Raji (cell line): ENCODE results near the gene RELN.

Source experiments
- POLR2A ChIP-seq: IDR thresholded peaks from 2 replicates; pipeline ENCODE4 v1.6.1; 2011; ENCODE audit warnings: low read depth, low read length, control low read depth; ENCODE audit not compliant: insufficient read depth

RELN gene

GRCh38 chr7:103989200-103989784 is at the start of gene RELN:
Gene RELN (minus strand): TSS chr7:103989658. CDS start chr7:103989356, 302 bp downstream.
- TF ChIP-seq POLR2A = no peak

- TF ChIP-seq POLR2A = no peak
Observed at GRCh38 chr7:104038136-104038535, 48.7 kb upstream of the RELN start.

GRCh38 chr7:104035351-104035750 is 45.9 kb upstream of the RELN start:
- TF ChIP-seq POLR2A = no peak

- no peak for TF ChIP-seq POLR2A
Observed at GRCh38 chr7:104034679-104035078, 45.2 kb upstream of the RELN start.

GRCh38 chr7:104033837-104034236 is 44.4 kb upstream of the RELN start:
- TF ChIP-seq POLR2A = no peak

- TF ChIP-seq POLR2A = no peak
Observed at GRCh38 chr7:104032486-104032885, 43.0 kb upstream of the RELN start.

GRCh38 chr7:104029765-104030164 is 40.3 kb upstream of the RELN start:
- no peak for TF ChIP-seq POLR2A

- TF ChIP-seq POLR2A = no peak
Observed at GRCh38 chr7:104024632-104025031, 35.2 kb upstream of the RELN start.

GRCh38 chr7:104023100-104023499 is 33.6 kb upstream of the RELN start:
- no peak for TF ChIP-seq POLR2A

- no peak for TF ChIP-seq POLR2A
Observed at GRCh38 chr7:104018425-104018824, 29.0 kb upstream of the RELN start.

GRCh38 chr7:104017001-104017400 is 27.5 kb upstream of the RELN start:
- TF ChIP-seq POLR2A = no peak

GRCh38 chr7:104012835-104013234 is 23.4 kb upstream of the RELN start:
- no peak for TF ChIP-seq POLR2A

GRCh38 chr7:104011829-104012228 is 22.4 kb upstream of the RELN start:
- no peak for TF ChIP-seq POLR2A

- TF ChIP-seq POLR2A = no peak
Observed at GRCh38 chr7:104010052-104010909, 20.8 kb upstream of the RELN start.

GRCh38 chr7:104008107-104008506 is 18.6 kb upstream of the RELN start:
- TF ChIP-seq POLR2A = no peak

- TF ChIP-seq POLR2A = no peak
Observed at GRCh38 chr7:104007614-104008013, 18.2 kb upstream of the RELN start.
